Superior temporal gyrus (tissue), 1 donor: ENCODE measurements around the gene DCUN1D2.
"Not testable (repeated sequence)": the region's sequence is repeated elsewhere in the genome, so short reads cannot be mapped to it uniquely, and the experiment has no call there.

ENCODE experiments used
- DNase-seq: peaks from one replicate; pipeline ENCODE4 v3.0.0-alpha.2; 2016; ENCODE audit errors: extremely low spot score

Gene DCUN1D2

DNA sequence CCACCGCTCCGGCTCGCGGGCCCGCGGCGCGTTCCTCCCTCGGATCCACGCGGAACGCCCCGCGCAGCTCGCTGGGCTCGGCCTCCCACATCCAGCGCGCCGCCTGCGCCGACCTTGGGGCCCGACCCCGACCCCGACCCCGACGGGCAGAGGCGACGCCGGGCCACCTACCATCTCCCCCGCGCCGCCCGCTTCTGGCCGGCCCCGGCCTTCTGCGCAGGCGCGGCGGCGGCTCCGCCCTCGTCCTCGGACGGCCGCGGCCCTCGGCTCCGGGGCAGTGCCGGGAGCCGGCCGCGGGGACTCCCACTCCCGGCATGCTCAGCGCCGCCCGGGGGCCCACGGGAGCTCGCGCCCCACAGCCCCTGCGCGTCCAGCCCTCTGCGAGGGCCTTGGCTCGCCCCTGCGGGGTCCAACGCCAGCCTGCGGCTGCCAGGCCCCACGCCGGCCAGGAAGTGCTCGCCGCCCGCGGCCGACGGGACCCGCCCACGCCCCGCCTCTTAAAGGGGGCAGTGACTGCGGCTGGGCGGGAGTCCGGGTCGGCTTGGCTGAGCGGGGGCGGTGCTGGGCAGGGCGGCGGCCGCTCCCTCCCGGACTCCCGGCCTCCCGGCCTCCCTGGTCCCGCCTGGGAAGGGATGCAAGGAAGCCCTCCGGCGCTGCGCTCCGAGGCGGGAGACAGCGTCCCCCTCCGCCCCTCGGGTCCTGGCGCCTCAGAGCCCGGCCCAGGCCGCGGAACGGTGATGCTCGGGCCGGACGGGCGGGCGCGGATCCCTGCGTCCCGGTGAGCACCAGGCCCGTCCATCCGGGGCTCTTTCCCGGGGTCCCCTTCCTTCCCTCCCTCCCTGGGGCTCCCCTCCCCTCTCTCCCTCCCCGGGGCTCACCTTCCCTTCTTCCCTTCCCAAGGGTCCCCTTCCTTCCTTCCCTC, at the start of gene DCUN1D2:
Gene DCUN1D2, minus strand, starts transcription at position 216 of the 922 bp plus-strand sequence. Its CDS starts 42 bp downstream, at position 174.
- peak; percentile 91 for DNase-seq

- DNase-seq = no peak
These were observed 49.3 kb upstream of the DCUN1D2 start for GRCh38 chr13:113539822-113540221.

- DNase-seq = no peak
These were observed 48.7 kb upstream of the DCUN1D2 start for GRCh38 chr13:113539176-113539575.

GRCh38 chr13:113538689-113539058, 48.2 kb upstream of the DCUN1D2 start:
- no peak for DNase-seq

DNA sequence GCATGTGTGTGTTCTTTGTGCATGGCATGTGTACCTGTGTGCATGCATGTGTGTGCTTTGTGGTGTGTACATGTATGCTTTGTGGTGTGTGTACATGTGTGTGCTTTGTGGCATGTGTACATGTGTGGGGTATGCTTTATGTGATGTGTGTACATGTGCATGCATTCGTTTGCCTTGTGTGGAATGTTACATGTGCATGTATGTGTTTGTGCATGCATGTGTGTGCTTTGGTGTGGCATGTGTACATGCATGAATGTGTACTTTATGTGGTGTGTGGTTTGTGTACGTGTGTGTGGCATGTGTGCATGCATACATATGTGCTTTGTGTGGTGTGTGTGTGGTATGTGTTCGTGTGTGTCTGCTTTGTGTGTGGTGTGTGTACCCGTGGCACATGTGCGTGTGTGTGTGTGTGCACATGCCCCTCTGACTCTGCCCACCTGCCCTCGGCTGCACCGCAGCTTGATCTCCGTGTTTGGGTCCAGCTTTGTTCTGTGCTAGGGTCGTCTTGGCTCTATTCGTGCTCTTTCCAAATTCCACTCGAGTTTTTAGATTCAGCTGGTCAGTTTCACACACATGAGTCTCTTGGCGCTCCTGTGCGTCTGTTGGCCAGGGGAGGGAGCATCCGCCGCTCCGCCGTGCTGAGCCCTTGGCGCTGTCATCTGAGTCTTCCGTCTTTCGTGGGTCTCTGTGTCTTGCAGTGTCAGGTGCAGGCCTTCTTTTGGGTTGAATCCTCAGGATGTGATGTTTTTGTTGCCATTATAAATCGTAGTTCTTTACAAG, 47.6 kb upstream of the DCUN1D2 start:
- no peak for DNase-seq

GRCh38 chr13:113537205-113537604, 46.7 kb upstream of the DCUN1D2 start:
- DNase-seq = no peak

DNA sequence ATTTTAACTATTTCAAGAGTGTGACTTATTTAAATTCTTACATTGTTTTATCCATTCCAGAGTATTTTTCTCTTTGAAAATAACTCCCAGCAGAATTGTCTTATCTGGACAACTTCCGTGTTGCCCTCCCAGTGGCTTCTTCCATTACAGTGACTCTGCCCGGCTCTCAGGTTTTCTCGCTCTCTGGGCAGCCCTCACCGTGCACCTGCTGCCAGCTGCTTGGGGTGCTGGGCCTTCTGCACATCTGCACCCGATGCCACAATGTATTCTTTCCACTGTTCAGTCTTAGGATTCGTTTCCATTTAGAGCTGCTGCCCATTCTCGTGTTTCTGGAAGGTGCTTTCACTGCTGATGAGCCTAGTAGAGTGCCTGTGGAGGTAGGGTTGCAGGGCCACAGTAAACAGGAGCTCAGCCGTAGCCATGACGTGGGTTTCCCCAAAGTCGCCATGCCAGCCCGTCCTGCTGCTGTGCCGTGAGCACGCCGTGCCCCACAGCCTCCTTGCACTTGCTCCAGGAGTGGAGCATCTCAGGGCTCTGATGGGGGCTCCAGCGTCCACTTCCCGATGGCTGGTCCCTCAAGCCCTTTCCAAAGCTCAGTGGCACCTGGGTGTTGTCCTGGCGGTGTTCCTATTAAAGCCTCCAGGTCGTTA, 46.1 kb upstream of the DCUN1D2 start:
- DNase-seq = no peak

DNA sequence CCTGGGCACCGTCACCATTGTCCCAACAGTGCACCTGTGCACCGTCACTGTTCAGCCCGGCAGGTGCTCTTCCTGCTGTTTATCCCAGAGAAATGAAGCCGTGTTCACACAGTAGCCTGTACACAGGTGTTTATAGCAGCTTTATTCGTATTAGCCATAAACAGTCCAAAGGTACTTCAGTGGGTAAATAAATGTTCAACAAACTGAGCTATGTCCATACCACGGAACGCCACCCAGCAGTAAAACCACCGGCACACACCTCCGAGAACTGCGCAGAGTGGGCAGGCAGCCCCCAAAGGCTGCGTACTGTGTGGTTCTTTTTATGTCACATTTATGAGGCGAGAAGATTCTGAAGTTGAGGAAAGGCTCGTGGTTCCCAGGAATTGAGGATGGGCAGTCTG, 44.9 kb upstream of the DCUN1D2 start:
- no peak for DNase-seq

- no peak for DNase-seq
These were observed 43.8 kb upstream of the DCUN1D2 start for GRCh38 chr13:113534236-113534860.

DNA sequence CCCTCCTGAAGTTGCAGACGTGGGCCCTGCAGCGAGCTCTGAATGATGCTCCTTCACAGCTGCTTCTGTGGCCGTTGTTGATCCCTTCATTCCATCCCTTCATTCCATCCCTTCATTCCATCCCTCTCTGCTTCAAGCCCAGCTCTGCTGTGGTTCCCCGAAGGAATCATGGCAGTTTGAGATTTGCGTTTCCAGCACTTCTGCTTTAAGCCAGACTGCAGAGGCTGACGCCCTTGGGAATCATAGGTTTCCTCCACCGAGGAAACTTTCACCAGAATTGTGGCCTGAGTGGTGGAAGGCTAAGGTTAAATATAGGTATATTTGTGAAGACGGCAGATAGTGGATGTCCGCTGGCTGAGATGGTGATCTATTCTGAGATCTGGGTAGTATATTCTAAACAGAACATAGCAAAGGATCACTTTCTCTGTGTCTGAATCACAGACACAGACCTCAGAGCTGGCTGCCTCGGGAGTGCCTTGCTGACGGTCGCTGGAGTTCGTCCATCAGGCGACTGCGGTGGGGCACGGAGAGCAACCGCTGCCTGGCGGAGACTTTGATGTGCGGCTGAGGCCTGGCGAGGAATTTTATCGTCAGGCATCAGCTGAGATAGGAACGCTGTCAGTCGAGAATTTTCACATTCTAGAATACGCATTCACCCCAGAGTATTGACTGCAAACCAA, 42.8 kb upstream of the DCUN1D2 start:
- DNase-seq = no peak

DNA sequence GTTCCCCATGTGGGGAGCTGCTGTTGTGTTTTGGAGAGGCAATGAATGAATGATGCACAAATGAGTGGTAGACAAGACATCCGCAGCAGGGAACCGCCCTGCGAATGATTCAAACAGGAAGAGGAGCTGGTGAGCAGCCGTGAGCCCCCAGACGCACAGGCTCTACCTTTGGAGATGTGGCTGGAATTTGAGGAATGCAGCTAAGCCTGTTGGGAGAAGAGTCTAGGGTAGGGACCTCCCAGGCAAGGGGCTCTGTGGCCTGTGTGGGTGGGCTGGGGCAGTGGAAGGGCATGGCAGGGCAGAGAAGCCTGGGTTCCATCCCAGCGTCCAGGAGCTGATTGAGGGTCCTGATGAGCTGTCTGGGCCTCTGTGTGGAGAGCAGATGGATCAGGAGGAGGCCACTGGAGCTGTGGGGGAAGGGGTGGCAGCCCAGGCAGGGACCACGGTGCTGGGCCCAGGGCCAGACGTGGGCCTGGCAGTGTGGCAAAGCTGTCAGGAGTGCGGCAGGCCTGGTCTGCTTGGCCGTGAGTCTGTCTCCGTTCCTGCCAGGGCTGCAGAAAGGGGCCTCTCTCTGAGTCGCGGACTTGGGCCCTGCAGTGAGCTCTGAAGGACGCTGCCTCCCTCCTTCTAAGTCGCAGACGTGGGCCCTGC, 41.8 kb upstream of the DCUN1D2 start:
- DNase-seq = no peak

- DNase-seq = no peak
These were observed 40.7 kb upstream of the DCUN1D2 start for GRCh38 chr13:113531041-113531873.

DNA sequence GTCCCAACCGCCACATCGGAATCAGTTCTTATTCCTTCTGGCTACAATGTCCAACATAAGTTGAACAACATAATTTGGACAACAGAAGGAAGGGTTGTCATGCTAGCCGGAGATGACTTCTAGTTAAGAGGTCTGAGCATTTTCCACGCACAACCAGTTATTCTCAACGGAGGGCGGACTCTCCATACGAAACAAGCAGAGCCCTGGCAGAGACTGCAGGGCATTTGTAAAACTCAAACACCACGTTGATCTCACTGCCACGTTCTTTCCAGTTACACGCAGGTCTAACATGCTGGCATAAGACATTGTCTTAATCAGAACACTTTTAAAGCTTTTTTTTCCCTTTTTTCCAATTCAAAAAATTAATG, 38.3 kb upstream of the DCUN1D2 start:
- no peak for DNase-seq

DNA sequence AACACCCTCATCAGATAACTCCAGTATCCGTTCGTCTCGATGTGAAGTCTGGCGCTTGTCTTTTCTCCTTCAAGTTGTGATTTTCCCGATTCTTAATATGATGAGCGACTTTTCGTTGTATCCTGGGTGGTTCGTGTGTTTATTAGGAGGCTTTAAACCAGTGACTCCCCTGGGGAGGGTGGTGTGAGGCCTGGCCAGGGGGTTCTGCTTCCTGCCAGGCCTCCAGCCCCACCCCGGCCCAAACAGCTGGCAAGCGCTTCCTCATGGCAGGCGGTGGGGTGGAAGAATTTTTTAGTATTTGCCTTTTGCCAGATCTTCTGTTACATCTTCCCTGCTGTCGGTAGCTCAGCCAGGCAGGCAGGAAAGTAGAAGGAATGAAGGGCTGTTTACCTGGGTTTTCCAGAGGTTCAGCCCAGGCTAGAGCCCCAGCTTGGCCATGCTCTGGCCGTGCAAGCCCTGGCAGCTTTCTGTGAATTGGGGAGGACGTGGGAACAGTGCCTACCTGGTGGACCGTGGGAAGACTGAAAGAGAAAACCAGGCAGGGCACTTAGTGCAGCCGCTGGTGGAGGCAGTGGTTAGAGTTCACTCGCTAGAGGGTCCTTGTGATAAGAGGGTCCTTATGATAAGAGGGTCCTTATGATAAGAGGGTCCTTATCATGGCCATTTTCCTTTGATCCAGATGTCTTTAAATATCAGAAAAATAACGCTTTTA, 37.7 kb upstream of the DCUN1D2 start:
- no peak for DNase-seq

DNA sequence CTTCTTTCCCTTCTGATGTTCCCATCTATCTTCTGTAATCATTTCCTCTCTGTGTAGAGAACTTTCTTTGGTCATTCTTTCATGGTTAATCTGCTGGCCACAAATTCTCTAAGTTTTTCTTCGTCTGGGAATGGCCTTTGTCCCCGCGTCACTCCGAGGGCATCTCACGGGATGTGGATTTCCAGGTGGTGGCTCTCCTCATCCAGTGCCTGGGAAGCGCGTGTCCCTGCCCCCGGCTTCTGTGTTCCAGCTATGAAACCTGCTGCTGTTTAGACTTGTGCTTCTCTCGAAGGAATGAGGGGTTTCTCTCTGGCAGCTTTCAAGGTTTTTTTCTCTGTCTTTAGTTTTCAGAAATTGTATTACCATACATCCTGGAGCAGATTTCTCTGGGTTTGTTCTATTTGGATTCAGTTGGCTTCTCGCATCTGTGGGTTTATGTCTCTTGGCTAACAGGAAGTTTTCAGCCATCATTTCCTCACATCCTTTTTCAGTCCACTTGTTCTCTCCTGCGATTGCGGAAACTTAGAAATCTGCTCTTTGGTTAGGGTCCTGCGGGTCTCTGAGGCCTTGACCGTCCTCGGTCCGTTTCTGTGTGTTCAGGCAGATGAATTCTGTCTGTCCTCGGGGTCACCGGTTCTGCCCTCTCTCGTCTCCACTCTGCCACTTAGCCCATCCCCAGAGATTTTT, 36.9 kb upstream of the DCUN1D2 start:
- DNase-seq = no peak

GRCh38 chr13:113526466-113527220, 36.1 kb upstream of the DCUN1D2 start:
- no peak for DNase-seq

DNA sequence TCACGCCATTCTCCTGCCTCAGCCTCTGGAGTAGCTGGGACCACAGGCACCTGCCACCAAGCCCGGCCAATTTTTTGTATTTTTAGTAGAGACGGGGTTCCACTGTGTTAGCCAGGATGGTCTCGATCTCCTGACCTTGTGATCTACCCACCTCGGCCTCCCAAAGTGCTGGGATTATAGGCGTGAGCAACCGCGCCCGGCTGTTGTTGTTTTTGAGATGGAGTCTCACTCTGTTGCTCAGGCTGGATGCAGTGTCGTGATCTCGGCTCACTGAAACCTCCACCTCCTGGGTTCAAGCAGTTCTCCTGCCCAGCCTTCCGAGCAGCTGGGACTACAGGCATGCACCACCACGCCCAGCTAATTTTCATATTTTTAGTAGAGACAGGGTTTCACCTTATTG, 31.9 kb upstream of the DCUN1D2 start:
- DNase-seq = not testable (repeated sequence)

DNA sequence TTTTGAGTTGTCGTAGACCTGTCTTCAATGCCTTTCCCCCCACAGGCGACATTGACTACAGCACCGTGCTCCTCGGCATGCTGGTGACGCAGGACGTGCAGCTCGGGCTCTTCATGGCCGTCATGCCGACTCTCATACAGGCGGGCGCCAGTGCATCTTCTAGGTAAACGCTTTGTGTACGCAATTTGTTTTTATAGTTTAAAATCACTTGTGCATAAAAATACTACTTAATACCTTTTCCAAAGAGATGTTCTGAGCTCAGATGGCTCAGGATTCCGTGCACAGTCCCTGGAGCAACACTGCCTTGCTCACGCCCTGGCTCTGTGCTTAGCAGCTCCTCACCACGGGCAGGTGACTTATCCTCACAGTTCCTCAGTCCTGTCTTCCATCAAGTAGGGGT, 30.1 kb upstream of the DCUN1D2 start:
- DNase-seq = no peak
